AG04449 (cell line): ENCODE data around the gene MMP19.
A peak's percentile ranks its signal among the peaks of the same experiment; 100 is the strongest.

Experiments
- CTCF ChIA-PET: fragments of 350-600 bp; formaldehyde crosslinking; extraction: SDS; loops from one replicate; lab custom pipeline; 2021; ENCODE audit warnings: antibody characterized with exemption; lab: Yijun Ruan, JAX
- POLR2A ChIA-PET: fragments of 400-600, 350-600 bp; formaldehyde crosslinking; extraction: SDS; loops from one replicate; lab custom pipeline; 2020; ENCODE audit warnings: antibody characterized with exemption, inconsistent platforms; lab: Yijun Ruan, JAX
- DNase-seq: peaks from one replicate; pipeline ENCODE4 v3.0.0-alpha.2; 2010; ENCODE audit warnings: low read depth, low spot score
- H3K4me3 ChIP-seq: 2 replicates; pipeline ENCODE4 v1.5.1; 2011; ENCODE audit warnings: low read depth, mild to moderate bottlenecking, control low read depth, low read length
- TF ChIP-seq, protein P1 (sequence below): IDR thresholded peaks from one replicate; pipeline ENCODE4 v1.5.1; 2011; ENCODE audit warnings: mild to moderate bottlenecking, moderate library complexity, low read length, control low read depth, inconsistent platforms; ENCODE audit not compliant: insufficient read depth; ENCODE audit errors: missing control alignments

The MMP19 gene

DNA sequence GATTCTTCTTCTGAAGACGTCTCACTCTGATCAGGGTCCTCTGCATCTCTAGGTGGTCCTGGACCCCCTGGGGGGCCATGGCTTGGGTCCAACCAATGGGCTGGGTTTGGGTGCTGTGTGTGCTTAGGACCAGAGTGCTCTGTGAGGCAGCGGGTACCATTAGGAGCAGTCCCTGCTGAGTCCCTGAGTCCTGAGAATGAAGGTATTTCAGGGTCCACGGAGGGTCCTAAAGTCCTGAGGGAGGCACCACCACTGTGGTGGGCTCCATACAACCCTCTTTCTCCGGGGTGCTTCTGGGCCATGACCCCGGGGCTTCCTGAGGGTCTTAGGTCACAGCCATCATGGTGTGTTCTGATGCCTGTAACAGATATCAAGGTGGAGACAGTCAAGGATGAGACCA lies 14.4 kb downstream of the MMP19 start:
- TF ChIP-seq, protein P1, sequence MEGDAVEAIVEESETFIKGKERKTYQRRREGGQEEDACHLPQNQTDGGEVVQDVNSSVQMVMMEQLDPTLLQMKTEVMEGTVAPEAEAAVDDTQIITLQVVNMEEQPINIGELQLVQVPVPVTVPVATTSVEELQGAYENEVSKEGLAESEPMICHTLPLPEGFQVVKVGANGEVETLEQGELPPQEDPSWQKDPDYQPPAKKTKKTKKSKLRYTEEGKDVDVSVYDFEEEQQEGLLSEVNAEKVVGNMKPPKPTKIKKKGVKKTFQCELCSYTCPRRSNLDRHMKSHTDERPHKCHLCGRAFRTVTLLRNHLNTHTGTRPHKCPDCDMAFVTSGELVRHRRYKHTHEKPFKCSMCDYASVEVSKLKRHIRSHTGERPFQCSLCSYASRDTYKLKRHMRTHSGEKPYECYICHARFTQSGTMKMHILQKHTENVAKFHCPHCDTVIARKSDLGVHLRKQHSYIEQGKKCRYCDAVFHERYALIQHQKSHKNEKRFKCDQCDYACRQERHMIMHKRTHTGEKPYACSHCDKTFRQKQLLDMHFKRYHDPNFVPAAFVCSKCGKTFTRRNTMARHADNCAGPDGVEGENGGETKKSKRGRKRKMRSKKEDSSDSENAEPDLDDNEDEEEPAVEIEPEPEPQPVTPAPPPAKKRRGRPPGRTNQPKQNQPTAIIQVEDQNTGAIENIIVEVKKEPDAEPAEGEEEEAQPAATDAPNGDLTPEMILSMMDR = no peak
- ChIA-PET POLR2A (interaction anchor here (3.1 to 3.7 kb wide), 2 partner anchors 11 to 19 kb away, joined by 27 to 31 read pairs; partner anchors contain the start of genes ORMDL2 and SARNP), CTCF (interaction anchor here (2.2 to 3.6 kb wide), 4 partner anchors 8 to 112 kb away, joined by 5 to 20 read pairs (median 14); partner anchors contain the start of gene PYM1)
- no peak for DNase-seq
- H3K4me3 ChIP-seq = peak overlapping the region; percentile 78; the same call in 1 of the 2 replicates

DNA sequence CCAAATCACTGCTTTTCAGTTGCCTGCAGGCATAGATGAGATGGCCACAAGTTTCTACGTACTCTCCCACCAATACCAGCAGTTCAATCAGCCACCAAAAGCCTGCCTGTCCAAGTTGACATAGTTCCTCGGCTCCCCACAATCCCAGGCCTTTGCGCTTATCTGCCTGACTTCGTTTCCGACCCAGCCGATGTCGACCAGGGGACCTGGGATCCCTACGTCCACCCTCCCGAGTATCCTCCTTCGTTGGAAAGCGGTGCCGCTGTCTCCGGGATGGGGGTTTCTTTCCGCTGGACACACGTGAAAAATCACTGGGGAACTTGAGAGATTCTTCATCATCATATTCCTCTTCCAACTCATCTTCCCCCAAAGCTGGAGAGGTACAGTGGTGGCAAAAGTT lies 14.9 kb downstream of the MMP19 start:
- peak overlapping the region; percentile 3; the same call in 1 of the 2 replicates for H3K4me3 ChIP-seq
- TF ChIP-seq, protein P1 = no peak
- no peak for DNase-seq
- POLR2A ChIA-PET = no interaction called here
- CTCF ChIA-PET = interaction anchor here (0.9 to 3.6 kb wide), 5 partner anchors 9 to 112 kb away, joined by 4 to 16 read pairs (median 6); partner anchors contain the start of genes ORMDL2, PYM1 and SARNP

DNA sequence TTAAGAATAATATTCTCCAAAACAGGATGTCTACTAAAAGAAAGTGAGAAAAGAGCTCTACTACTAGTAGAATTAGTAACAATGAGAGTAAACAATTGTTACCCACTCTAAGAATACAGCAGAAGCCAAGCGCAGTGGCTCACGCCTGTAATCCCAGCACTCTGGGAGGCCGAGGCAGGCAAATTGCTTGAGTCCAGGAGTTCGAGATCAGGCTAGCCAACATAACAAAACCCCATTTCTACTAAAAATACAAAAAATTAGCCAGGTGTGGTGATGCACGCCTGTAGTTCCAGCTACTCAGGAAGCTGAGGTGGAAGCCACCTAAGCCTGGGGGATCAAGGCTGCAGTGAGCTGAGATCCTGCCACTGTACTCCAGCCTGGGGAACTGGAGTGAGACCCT lies 18.0 kb downstream of the MMP19 start:
- DNase-seq = no peak
- TF ChIP-seq, protein P1 = no peak
- no peak overlapping the region for H3K4me3 ChIP-seq
- ChIA-PET POLR2A (interaction anchor here (0.7 to 0.8 kb wide), 2 partner anchors 80 to 107 kb away, joined by 3 to 4 read pairs; no protein-coding TSS in a partner anchor), CTCF (interaction anchor here (0.8 to 3.5 kb wide), 6 partner anchors 21 to 171 kb away, joined by 3 to 19 read pairs (median 4); no protein-coding TSS in a partner anchor)

DNA sequence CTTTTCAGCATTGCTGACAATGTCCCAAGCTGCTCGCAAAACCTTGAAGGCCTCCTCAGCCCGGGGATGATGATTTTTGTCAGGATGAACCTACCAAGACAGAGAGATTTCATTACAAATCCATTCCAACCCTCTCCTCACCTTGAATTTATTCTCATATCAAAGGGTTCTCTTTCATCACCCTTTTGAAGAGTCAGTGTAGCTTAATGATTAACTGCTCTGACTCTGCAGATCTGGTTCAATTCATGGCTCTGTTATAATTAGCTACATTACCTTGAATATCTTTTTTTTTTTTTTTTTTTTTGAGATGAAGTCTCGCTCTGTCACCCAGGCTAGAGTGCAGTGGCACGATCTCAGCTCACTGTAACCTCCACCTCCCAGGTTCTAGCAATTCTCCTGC lies 19.3 kb downstream of the MMP19 start:
- TF ChIP-seq, protein P1 = no peak
- H3K4me3 ChIP-seq = no peak overlapping the region
- CTCF ChIA-PET = interaction anchor here (0.8 to 3.5 kb wide), 6 partner anchors 22 to 117 kb away, joined by 3 to 19 read pairs (median 4); no protein-coding TSS in a partner anchor
- no peak for DNase-seq
- POLR2A ChIA-PET = interaction anchor here (0.8 kb wide), 1 partner anchor 14 kb away, joined by 3 read pairs; no protein-coding TSS in a partner anchor

DNA sequence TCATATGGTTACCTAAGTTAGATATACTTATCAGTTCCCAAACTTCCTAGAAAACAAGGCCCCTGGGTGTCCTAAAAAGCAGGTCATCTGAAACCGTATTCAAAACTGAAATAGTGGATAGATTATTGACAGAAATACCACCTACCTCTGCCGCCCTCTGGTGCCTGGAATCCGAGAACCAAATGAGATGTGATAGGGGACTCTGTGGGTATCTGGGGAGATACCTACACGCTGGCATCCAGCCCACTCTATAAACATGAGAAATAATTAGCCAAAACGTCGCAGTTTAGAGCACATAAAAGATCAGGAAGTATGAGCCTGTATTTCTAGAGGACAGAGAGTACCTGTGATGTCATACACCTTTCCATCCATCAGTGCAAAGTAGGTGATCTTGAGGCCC lies 20.5 kb downstream of the MMP19 start:
- CTCF ChIA-PET = interaction anchor here (0.9 to 3.5 kb wide), 8 partner anchors 10 to 106 kb away, joined by 3 to 19 read pairs (median 3); no protein-coding TSS in a partner anchor
- DNase-seq = no peak
- POLR2A ChIA-PET = no interaction called here
- TF ChIP-seq, protein P1 = peak; percentile 31
- no peak overlapping the region for H3K4me3 ChIP-seq

DNA sequence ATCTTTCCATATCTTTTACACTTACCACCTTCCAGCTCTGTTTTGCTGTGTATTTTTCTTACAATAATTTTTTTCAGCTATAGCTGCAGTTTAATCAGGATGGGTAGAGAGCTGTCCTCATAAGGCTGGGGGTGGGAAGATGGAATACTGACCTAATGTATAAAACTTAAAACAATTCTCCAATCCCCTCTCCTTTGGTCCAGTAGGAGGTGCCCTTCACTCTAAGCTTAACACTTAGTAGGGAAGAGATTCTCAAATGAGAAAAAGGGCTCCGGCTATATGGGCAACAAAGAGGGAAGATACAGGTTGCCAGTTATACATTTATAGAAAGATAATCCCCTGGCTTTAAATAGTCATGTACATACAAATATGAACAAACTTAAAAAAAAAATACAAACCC lies 22.1 kb downstream of the MMP19 start:
- CTCF ChIA-PET = interaction anchor here (0.8 to 6.9 kb wide), 13 partner anchors 8 to 175 kb away, joined by 3 to 69 read pairs (median 3); partner anchors contain the start of genes DGKA and DNAJC14
- POLR2A ChIA-PET = no interaction called here
- H3K4me3 ChIP-seq = no peak overlapping the region
- TF ChIP-seq, protein P1 = no peak
- no peak for DNase-seq
